Spleen (tissue), 11 donors: Measurements from ENCODE around the gene ELF5. TPM values are rescaled to one million over a fixed set of nuclear protein-coding genes. Genes with fewer than 3 reads are reported as not detected.

Source experiments
- DNase-seq: peaks from one replicate; pipeline ENCODE4 v3.0.0-alpha.2; 2020
- H3K27ac ChIP-seq, 8 donors: fragments of 200-600 bp; sonication (generic) in 7 of 8; 1 replicate in 4 of 8; 2 replicates in 4 of 8; pipeline versions ENCODE4 v1.5.0 to v1.8.0; 2016 to 2021; ENCODE audit warnings: inconsistent platforms in 4 of 8, mild to moderate bottlenecking in 4 of 8, moderate library complexity in 1 of 8
- H3K27me3 ChIP-seq, 7 donors: fragments of 200-600 bp; sonication (generic) in 6 of 7; replicated peaks in 1 of 7; 1 replicate in 4 of 7; 2 replicates in 3 of 7; pipeline versions ENCODE4 v1.5.0 to v1.8.0; 2016 to 2021; ENCODE audit warnings: inconsistent platforms in 3 of 7, mild to moderate bottlenecking in 1 of 7
- H3K36me3 ChIP-seq, 6 donors: fragments of 200-600 bp; sonication (generic) in 5 of 6; 1 replicate in 4 of 6; 2 replicates in 2 of 6; pipeline versions ENCODE4 v1.5.0 to v1.8.0; 2016 to 2021; ENCODE audit warnings: inconsistent platforms in 2 of 6
- H3K4me1 ChIP-seq, 6 donors: fragments of 200-600 bp; sonication (generic) in 5 of 6; 1 replicate in 3 of 6; 2 replicates in 3 of 6; pipeline versions ENCODE4 v1.5.0 to v1.8.0; 2016 to 2021; ENCODE audit warnings: inconsistent platforms in 3 of 6
- H3K4me3 ChIP-seq, 8 donors: fragments of 200-600 bp; sonication (generic) in 7 of 8; 1 replicate in 4 of 8; 2 replicates in 4 of 8; pipeline versions ENCODE4 v1.5.0 to v1.8.0; 2016 to 2021; ENCODE audit warnings: inconsistent platforms in 4 of 8, mild to moderate bottlenecking in 4 of 8, moderate library complexity in 2 of 8
- H3K9me3 ChIP-seq, 8 donors: fragments of 200-600 bp; sonication (generic) in 7 of 8; 1 replicate in 4 of 8; 2 replicates in 4 of 8; pipeline versions ENCODE4 v1.5.0 to v1.8.0; 2016 to 2021; ENCODE audit warnings: inconsistent platforms in 4 of 8
- POLR2A ChIP-seq, 3 donors: fragments of 450-650 bp; IDR thresholded peaks; one replicate each; pipeline ENCODE4 v1.5.1; 2017; ENCODE audit warnings: antibody characterized with exemption in 3 of 3, mild to moderate bottlenecking in 1 of 3
- POLR2AphosphoS5 ChIP-seq, 3 donors: sonication (generic); formaldehyde crosslinking; IDR thresholded peaks; one replicate each; pipeline ENCODE4 v1.5.1; 2017; ENCODE audit warnings: antibody characterized with exemption in 3 of 3
- WGBS, 5 donors: extraction: QIAGEN DNeasy Blood & Tissue Kit in 3 of 5; methylation state at CpG; one replicate each; pipeline versions ENCODE4 v1.1.5 to v1.1.7; 2013 to 2018; 5-methylcytosine and 5-hydroxymethylcytosine counted together
- intact Hi-C: fragments of 100-400 bp; cut with DNase I; formaldehyde crosslinking; loops from one replicate; pipeline ENCODE4 v1.15.0; 2023; ENCODE audit warnings: low total_unique reads
- polyA plus RNA-seq, 3 donors: library from polyadenylated mRNA; stranded (reverse); fragments of 200-250 nt; gene quantifications; one replicate each; pipeline ENCODE4 v1.2.1, GENCODE V29; 2013
- total RNA-seq, 7 donors: library from RNA; depleted of rRNA in 3 of 7; stranded (reverse); fragments of >200 nt in 3 of 7; fragmentation: NEBNext Ultra II Directional in 4 of 7; extraction: Animal tissue kit (Norgen Biotek cat#: 25700) in 4 of 7; gene quantifications; one replicate each; pipeline versions ENCODE4 v1.1.0 to v1.2.1, GENCODE V29; 2016 to 2021
- TF ChIP-seq, protein P1 (sequence below), 11 experiments: fragments of 200-600 bp in 7 of 11; fragments of 450-650 bp in 4 of 11; sonication (generic) in 4 of 11; IDR thresholded peaks in 8 of 11; conservative IDR thresholded peaks in 3 of 11; 1 replicate in 7 of 11; 2 replicates in 4 of 11; pipeline versions ENCODE4 v1.4.0 to v1.8.0; 2016 to 2021; ENCODE audit warnings: antibody characterized with exemption in 11 of 11, inconsistent platforms in 4 of 11, mild to moderate bottlenecking in 1 of 11
- donor health status: healthy with polysubstance abuse.
- donor health status: DM: no; HTN: no; CAD: no; lungs with moderate emphysema.
- donor health status: DM: no; HTN: no; CAD: no.
- donor health status: Bipolar disorder and iron deficiency.
- donor health status: healthy.
- donor health status: DM: no; HTN: no; CAD: no.
- donor health status: DM: yes; HTN: yes; CAD: no.

ELF5 gene
- total and polyA plus RNA-seq, 10 donors = 0.08 to 8.8 (median 0.79) TPM

DNA sequence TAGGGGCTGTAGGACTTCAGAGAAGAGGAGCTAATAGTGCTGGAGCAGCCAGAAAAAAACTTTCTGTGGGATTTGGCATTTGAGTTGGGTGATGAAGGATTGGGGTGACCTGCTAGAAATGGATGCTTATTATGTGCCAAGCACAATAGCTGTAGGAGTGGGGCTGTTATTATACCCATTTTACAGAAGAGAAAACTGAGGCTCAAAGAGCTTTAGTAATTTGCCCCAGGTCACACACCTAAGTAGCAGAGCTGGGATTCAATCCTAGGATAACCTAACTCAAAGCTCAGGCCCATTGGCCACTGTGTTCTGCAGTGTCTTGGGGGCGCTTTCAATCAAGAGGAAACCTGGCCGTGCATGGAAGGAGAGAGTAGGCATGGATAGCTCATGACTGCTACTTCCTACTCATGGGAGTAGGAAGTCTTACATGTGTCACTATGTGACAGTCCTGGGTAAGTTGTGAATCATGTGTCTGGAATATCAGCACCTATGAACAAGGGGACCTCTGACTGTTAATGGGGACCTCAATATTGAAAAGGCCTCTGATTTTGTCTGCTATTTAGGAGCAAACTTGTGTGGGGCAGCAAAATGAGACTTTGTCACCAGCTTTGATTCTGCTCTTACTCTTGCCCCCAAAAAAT, 6.1 kb upstream of the ELF5 start:
- Histone ChIP-seq H3K9me3 (no peaks in the 10 kb centered on the region), H3K27me3 (peaks cover 0 to 4% (median 0%) of the 10 kb centered on the region in 7 donors), H3K4me1 (no peaks in the 10 kb centered on the region), H3K4me3 (no peak overlapping the region), H3K36me3 (no peaks in the 10 kb centered on the region), H3K27ac (no peak overlapping the region)
- TF ChIP-seq, protein P1, sequence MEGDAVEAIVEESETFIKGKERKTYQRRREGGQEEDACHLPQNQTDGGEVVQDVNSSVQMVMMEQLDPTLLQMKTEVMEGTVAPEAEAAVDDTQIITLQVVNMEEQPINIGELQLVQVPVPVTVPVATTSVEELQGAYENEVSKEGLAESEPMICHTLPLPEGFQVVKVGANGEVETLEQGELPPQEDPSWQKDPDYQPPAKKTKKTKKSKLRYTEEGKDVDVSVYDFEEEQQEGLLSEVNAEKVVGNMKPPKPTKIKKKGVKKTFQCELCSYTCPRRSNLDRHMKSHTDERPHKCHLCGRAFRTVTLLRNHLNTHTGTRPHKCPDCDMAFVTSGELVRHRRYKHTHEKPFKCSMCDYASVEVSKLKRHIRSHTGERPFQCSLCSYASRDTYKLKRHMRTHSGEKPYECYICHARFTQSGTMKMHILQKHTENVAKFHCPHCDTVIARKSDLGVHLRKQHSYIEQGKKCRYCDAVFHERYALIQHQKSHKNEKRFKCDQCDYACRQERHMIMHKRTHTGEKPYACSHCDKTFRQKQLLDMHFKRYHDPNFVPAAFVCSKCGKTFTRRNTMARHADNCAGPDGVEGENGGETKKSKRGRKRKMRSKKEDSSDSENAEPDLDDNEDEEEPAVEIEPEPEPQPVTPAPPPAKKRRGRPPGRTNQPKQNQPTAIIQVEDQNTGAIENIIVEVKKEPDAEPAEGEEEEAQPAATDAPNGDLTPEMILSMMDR (IDR thresholded peaks at IDR 0.05 in 8 of 11, conservative IDR thresholded peaks at IDR 0.05 in 3 of 11) = no peak
- TF ChIP-seq POLR2A (IDR thresholded peaks at IDR 0.05) = no peak
- no peak for TF ChIP-seq POLR2AphosphoS5 (IDR thresholded peaks at IDR 0.05)
- no peak for DNase-seq
- intact Hi-C loops = no loop called here
- WGBS, 5 donors = 78 to 91% (median 87%) methylated on average over 2 of the region's 2 CpGs

DNA sequence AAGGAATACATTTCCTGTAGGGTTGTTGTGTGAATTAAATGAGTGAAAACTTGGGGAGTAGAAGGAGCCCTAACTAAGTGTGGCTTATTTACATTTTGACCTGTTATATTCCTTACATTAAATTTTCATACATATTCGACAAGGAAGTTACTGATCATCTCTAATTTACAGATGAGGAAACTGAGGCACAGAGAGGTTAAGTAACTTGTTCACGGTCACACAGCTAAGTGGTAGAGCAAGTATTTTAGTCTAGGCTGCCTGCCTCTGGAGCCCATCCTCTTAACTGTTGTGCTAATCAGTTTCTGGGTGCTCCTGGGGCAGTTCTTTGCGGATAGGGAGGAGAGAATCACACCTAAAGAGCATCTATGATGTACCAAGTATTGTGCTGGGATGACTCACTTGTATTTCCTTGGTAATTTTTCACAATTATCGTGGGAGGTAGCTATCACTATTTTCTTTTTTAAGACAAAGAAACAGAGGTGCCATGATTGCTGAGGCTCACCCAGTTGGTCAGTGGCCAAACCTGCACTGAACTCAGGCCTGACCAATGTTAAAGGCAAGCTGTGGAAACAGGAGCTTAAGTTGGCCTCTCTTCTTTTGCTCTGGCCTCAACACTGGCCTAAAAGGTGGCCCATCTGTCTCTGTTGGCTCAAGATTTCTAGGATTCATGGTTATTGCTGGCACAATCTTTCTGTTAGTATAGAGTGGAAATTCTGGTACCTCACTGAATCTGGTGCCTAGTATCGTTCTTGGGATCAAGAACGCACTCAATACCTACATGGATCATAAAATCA, 2.9 kb upstream of the ELF5 start:
- DNase-seq = no peak
- WGBS, 5 donors = 86 to 94% (median 89%) methylated on average over 6 of the region's 6 CpGs
- H3K9me3 ChIP-seq = no peaks in the 10 kb centered on the region
- peaks cover 0 to 4% (median 0%) of the 10 kb centered on the region in 6 donors for H3K4me1 ChIP-seq
- intact Hi-C loops = no loop called here
- no peaks in the 10 kb centered on the region for H3K36me3 ChIP-seq
- TF ChIP-seq, protein P1 (IDR thresholded peaks at IDR 0.05 in 8 of 11, conservative IDR thresholded peaks at IDR 0.05 in 3 of 11) = no peak
- TF ChIP-seq POLR2AphosphoS5 (IDR thresholded peaks at IDR 0.05) (no peak), POLR2A (IDR thresholded peaks at IDR 0.05) (no peak)
- H3K27me3 ChIP-seq = no peaks in the 10 kb centered on the region
- H3K27ac ChIP-seq = no peak overlapping the region
- no peak overlapping the region for H3K4me3 ChIP-seq

DNA sequence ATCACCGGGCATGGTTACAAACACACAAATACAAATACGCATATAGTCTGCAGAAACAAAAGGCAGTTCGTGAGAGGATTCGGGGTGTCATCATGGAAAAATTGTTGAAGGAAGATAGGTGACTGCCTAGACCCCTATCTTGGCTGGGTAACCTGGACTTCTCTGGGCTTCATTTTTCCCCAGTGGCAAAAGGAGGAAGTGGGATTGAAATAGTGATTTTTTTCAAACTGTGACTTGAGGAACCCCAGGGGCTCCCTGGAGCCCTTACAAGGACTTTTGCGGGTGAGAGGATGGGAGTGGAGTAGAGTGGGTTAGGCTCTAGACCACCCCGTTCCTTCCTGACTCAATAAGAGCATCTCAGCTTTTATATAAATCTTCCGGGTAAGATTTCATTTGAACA, 1.0 kb upstream of the ELF5 start:
- Histone ChIP-seq H3K4me1 (peaks cover 0 to 4% (median 0%) of the 10 kb centered on the region in 6 donors), H3K27me3 (no peaks in the 10 kb centered on the region), H3K36me3 (no peaks in the 10 kb centered on the region), H3K9me3 (no peaks in the 10 kb centered on the region), H3K27ac (no peak overlapping the region), H3K4me3 (no peak overlapping the region)
- no peak for DNase-seq
- intact Hi-C loops = no loop called here
- no peak for TF ChIP-seq POLR2A (IDR thresholded peaks at IDR 0.05)
- TF ChIP-seq POLR2AphosphoS5 (IDR thresholded peaks at IDR 0.05) = no peak
- TF ChIP-seq, protein P1 (IDR thresholded peaks at IDR 0.05 in 8 of 11, conservative IDR thresholded peaks at IDR 0.05 in 3 of 11) = no peak
- 81 to 90% (median 88%) methylated on average over 7 of the region's 7 CpGs for WGBS, 5 donors
